Keratinocyte (primary cell): ENCODE measurements around the gene CDH22. TPM values are rescaled to one million over a fixed set of nuclear protein-coding genes. Genes with fewer than 3 reads are reported as not detected.

Experiments
- DNase-seq: peaks from one replicate; pipeline ENCODE4 v3.0.0-alpha.2; 2011; ENCODE audit warnings: low read depth, missing footprints, low spot score
- FAIRE-seq: peaks from 2 replicates; lab custom pipeline; 2011; peaks lifted over from hg19 to GRCh38; lab: Jason Lieb, UNC
- H2AFZ ChIP-seq: 2 replicates; pipeline ENCODE4 v1.6.0; 2012; ENCODE audit warnings: low read length, control low read depth, inconsistent platforms; ENCODE audit not compliant: control insufficient read depth
- H3K27ac ChIP-seq: 2 replicates; pipeline ENCODE4 v1.5.1; 2011; ENCODE audit warnings: low read length; ENCODE audit not compliant: control insufficient read depth, insufficient read depth
- H3K27me3 ChIP-seq: 3 replicates; pipeline ENCODE4 v1.6.0; 2011; ENCODE audit warnings: low read length; ENCODE audit not compliant: control insufficient read depth, insufficient read depth; ENCODE audit errors: extremely low read depth
- H3K36me3 ChIP-seq, 2 experiments: 2 replicates in 1 of 2; 3 replicates in 1 of 2; pipeline ENCODE4 v1.5.1; 2011; ENCODE audit warnings: low read length in 2 of 2, mild to moderate bottlenecking in 1 of 2; ENCODE audit not compliant: control insufficient read depth in 2 of 2, insufficient read depth in 2 of 2; ENCODE audit errors: extremely low read depth in 1 of 2
- H3K4me1 ChIP-seq: 3 replicates; pipeline ENCODE4 v1.5.1; 2011; ENCODE audit warnings: low read length; ENCODE audit not compliant: control insufficient read depth, insufficient read depth; ENCODE audit errors: extremely low read depth
- H3K4me2 ChIP-seq: 3 replicates; pipeline ENCODE4 v1.6.0; 2011; ENCODE audit warnings: low read depth, low read length; ENCODE audit not compliant: control insufficient read depth, insufficient read depth; ENCODE audit errors: extremely low read depth
- H3K4me3 ChIP-seq, 3 experiments: fragments of 200-600 bp in 1 of 3; sonication (generic) in 1 of 3; 2 replicates in 2 of 3; 3 replicates in 1 of 3; pipeline ENCODE4 v1.5.1; 2011 to 2016; ENCODE audit warnings: low read length in 3 of 3, mild to moderate bottlenecking in 3 of 3, control low read depth in 2 of 3, inconsistent platforms in 1 of 3, low read depth in 1 of 3, mixed read lengths in 1 of 3, mixed run types in 1 of 3, moderate library complexity in 1 of 3; ENCODE audit not compliant: control insufficient read depth in 2 of 3, insufficient read depth in 2 of 3; ENCODE audit errors: extremely low read depth in 1 of 3
- H3K79me2 ChIP-seq: 2 replicates; pipeline ENCODE4 v1.6.0; 2012; ENCODE audit warnings: low read length; ENCODE audit not compliant: control insufficient read depth, insufficient read depth
- H3K9ac ChIP-seq: 3 replicates; pipeline ENCODE4 v1.6.0; 2011; ENCODE audit warnings: low read length; ENCODE audit not compliant: control insufficient read depth, insufficient read depth; ENCODE audit errors: extremely low read depth
- H3K9me1 ChIP-seq: 3 replicates; pipeline ENCODE4 v1.6.0; 2011; ENCODE audit warnings: low read length; ENCODE audit not compliant: control insufficient read depth, insufficient read depth; ENCODE audit errors: extremely low read depth
- H3K9me3 ChIP-seq: 2 replicates; pipeline ENCODE4 v1.5.1; 2012; ENCODE audit warnings: low read depth, low read length; ENCODE audit not compliant: control insufficient read depth
- H4K20me1 ChIP-seq: 3 replicates; pipeline ENCODE4 v1.6.0; 2011; ENCODE audit warnings: low read length; ENCODE audit not compliant: control insufficient read depth, insufficient read depth; ENCODE audit errors: extremely low read depth
- EZH2 ChIP-seq: IDR thresholded peaks from one replicate; pipeline ENCODE4 v1.6.1; 2012; ENCODE audit warnings: inconsistent platforms, mild to moderate bottlenecking, low read length, moderate library complexity
- dilution Hi-C: fragments of 300-500 bp; cut with MboI; formaldehyde crosslinking; loops from one replicate; pipeline ENCODE4 v1.7.0; 2020; ENCODE audit warnings: low sequenced_read_pairs; ENCODE audit not compliant: extremely low pct_ligation_motif_present
- polyA plus RNA-seq, 5 experiments: library from polyadenylated mRNA; depleted of rRNA in 3 of 5; stranded (reverse) in 3 of 5; stranded (forward) in 1 of 5; unstranded in 1 of 5; fragments of >200 nt; gene quantifications; 1 replicate in 1 of 5; 2 replicates in 3 of 5; 3 replicates in 1 of 5; pipeline versions ENCODE4 v1.2.1 to v1.2.3, GENCODE V29; 2011 to 2012; ENCODE audit warnings: missing spikeins in 2 of 5, low read depth in 1 of 5, low replicate concordance in 1 of 5
- TF ChIP-seq, protein P1 (sequence below), 3 experiments: IDR thresholded peaks in 1 of 3; conservative IDR thresholded peaks in 1 of 3; optimal IDR thresholded peaks in 1 of 3; 2 replicates in 2 of 3; 3 replicates in 1 of 3; pipeline versions ENCODE3 to v1.5.1; 2011; ENCODE audit warnings: low read length in 3 of 3, mild to moderate bottlenecking in 3 of 3, moderate library complexity in 2 of 3, control low read depth in 1 of 3, inconsistent platforms in 1 of 3; ENCODE audit not compliant: insufficient read depth in 2 of 3; ENCODE audit errors: extremely low read depth in 1 of 3

Gene CDH22
- polyA plus RNA-seq, 1 donor (not counting 4 experiments of a cell fraction or from before 2014, with no cell fraction given), result not detected

DNA sequence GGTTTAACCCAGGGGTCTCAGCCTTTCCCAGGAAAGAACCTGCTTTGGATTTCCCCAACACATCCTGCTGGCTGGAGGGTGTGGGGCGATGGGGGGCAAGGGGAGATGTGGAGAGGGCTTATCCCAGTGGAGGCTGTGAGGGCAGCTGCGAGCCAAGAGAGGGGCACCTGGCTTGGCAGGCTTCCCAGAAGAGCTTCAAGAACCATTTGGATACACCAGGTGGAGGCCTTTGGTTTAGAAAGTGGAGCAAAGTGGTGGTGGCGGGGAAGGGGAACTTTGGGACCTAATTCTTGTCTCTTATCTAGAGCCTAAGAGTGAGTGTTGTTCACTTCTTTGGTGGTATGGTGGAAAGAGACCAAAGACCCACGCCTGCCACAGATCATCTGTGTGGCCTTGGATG is 177.8 kb downstream of the CDH22 start:
- no peaks in the 10 kb centered on the region for H3K79me2 ChIP-seq
- dilution Hi-C loops, result loop anchor here (25.0 kb wide), 1 partner anchor 307 kb away; no protein-coding TSS in a partner anchor
- TF ChIP-seq, protein P1, sequence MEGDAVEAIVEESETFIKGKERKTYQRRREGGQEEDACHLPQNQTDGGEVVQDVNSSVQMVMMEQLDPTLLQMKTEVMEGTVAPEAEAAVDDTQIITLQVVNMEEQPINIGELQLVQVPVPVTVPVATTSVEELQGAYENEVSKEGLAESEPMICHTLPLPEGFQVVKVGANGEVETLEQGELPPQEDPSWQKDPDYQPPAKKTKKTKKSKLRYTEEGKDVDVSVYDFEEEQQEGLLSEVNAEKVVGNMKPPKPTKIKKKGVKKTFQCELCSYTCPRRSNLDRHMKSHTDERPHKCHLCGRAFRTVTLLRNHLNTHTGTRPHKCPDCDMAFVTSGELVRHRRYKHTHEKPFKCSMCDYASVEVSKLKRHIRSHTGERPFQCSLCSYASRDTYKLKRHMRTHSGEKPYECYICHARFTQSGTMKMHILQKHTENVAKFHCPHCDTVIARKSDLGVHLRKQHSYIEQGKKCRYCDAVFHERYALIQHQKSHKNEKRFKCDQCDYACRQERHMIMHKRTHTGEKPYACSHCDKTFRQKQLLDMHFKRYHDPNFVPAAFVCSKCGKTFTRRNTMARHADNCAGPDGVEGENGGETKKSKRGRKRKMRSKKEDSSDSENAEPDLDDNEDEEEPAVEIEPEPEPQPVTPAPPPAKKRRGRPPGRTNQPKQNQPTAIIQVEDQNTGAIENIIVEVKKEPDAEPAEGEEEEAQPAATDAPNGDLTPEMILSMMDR (optimal IDR thresholded peaks at IDR 0.05 in 1 of 3, IDR thresholded peaks at IDR 0.05 in 1 of 3, conservative IDR thresholded peaks at IDR 0.05 in 1 of 3; ENCODE audit: extremely low read depth in 1 of 3, insufficient read depth in 2 of 3, low read length in 3 of 3), result no peak
- no peak for TF ChIP-seq EZH2

DNA sequence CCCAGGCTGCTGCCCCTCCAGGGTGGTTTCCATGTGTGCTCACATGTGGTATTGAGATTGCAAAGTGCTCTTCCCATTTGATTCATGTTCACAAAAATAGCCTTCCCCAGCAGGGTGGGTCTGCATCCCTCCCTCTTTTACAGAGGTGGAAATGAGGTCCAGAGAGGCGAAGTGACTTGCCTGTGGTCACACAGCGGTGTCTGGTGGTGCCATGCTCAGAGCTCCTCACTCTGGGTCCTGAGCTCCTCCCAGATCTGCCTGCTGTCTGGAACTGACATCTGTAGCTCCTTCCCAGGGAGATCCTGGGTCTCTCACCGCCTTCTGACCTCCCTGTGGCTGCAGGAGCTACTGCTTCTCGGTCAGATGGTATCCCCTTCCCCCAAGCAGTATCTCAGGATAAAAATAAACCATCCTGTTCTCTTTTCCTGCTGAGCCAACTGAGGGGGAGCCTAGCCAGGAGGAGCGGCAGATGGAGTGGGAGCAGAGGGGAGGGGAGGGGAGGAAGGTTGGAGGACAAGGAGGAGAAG is 178.3 kb downstream of the CDH22 start:
- Histone ChIP-seq H3K9me3 (no peaks in the 10 kb centered on the region), H4K20me1 (no peaks in the 10 kb centered on the region), H2AFZ (no peak overlapping the region), H3K4me1 (no peaks in the 10 kb centered on the region), H3K9me1 (no peaks in the 10 kb centered on the region), H3K79me2 (no peaks in the 10 kb centered on the region), H3K27me3 (peaks cover 15% of the 10 kb centered on the region), H3K36me3 (peaks cover 0 to 3% of the 10 kb centered on the region in 2 experiments), H3K27ac (no peak overlapping the region), H3K4me3 (no peak overlapping the region), H3K4me2 (no peak overlapping the region), H3K9ac (no peak overlapping the region)
- dilution Hi-C loops, result loop anchor here (25.0 kb wide), 1 partner anchor 307 kb away; no protein-coding TSS in a partner anchor
- DNase-seq (no peak), FAIRE-seq (no peak)
- no peak for TF ChIP-seq EZH2
- TF ChIP-seq, protein P1 (optimal IDR thresholded peaks at IDR 0.05 in 1 of 3, IDR thresholded peaks at IDR 0.05 in 1 of 3, conservative IDR thresholded peaks at IDR 0.05 in 1 of 3; ENCODE audit: extremely low read depth in 1 of 3, insufficient read depth in 2 of 3, low read length in 3 of 3), result no peak

More for the DNA sequence above, 177.8 kb downstream of the CDH22 start:
- no peaks in the 10 kb centered on the region for H3K9me1 ChIP-seq
- FAIRE-seq (no peak), DNase-seq (no peak)
- no peaks in the 10 kb centered on the region for H4K20me1 ChIP-seq
- peaks cover 15% of the 10 kb centered on the region for H3K27me3 ChIP-seq
- H3K27ac ChIP-seq, result no peak overlapping the region
- no peak overlapping the region for H3K4me2 ChIP-seq
- no peak overlapping the region for H3K9ac ChIP-seq
- no peak overlapping the region for H3K4me3 ChIP-seq
- no peaks in the 10 kb centered on the region for H3K9me3 ChIP-seq
- H3K36me3 ChIP-seq, result peaks cover 0 to 3% of the 10 kb centered on the region in 2 experiments
- no peak overlapping the region for H2AFZ ChIP-seq
- H3K4me1 ChIP-seq, result no peaks in the 10 kb centered on the region
